ENCODE results near the gene NHS.

GRCh38 chrX:17687648-17688047 lies 312.6 kb downstream of the NHS start:
- TF ChIP-seq CTCF (IDR thresholded peaks at IDR 0.05) (no peak), POLR2A (IDR thresholded peaks at IDR 0.05) (no peak)
